NAMALWA (cell line): Measurements from ENCODE around the gene ANKRD13D.

Experiments used
- DNase-seq: peaks from one replicate; pipeline ENCODE4 v3.0.0-alpha.2; 2015; ENCODE audit warnings: low spot score

Gene ANKRD13D

GRCh38 chr11:67261946-67262681 lies 27.0 kb upstream of the ANKRD13D start:
- DNase-seq: no peak

- peak; percentile 88 for DNase-seq
These were observed 26.1 kb upstream of the ANKRD13D start for GRCh38 chr11:67262731-67263675.

GRCh38 chr11:67264260-67264659 lies 24.8 kb upstream of the ANKRD13D start:
- DNase-seq: no peak

GRCh38 chr11:67264877-67265632 lies 24.0 kb upstream of the ANKRD13D start:
- no peak for DNase-seq

DNA sequence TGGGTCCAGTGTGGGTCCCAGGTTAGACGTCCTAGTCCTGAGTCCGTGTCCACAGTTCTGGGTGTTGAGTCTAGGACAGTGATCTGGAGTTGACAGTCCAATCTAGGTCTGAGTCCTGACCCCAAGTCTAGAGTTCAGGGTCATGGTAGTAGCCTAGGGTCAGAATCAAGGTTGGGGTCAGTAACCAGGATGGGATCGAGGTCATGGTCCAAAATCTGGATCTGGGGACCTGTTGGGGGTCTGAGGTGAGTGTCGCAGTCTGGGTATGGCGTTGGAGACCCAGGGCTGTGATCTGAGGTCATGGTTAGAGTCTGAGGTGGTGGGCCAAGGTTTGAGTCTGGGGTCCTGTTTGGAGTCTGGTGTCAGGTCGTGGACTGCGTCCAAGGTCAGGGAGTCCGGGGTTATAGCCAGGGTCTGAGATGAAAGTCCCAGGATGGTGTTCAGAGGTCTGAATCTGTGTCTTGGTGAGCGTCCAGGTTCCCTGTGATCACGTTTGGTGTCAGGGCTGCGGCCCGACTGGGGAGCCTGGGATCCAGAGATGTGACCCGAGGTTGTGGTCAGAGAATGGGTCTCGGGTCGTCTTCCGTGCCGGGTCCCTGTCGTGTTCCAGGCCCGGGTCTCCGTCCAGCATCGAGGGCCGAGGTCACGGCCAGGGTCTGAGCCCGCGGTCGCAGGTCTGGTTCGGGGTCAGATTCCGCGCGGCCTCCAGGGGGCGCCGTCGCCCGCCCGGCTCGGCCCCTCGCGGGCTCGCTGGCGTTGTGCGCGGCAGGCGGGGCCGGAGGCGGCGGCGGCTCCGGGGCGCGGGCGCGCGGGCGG lies 23.3 kb upstream of the ANKRD13D start:
- peak; percentile 72 for DNase-seq

DNA sequence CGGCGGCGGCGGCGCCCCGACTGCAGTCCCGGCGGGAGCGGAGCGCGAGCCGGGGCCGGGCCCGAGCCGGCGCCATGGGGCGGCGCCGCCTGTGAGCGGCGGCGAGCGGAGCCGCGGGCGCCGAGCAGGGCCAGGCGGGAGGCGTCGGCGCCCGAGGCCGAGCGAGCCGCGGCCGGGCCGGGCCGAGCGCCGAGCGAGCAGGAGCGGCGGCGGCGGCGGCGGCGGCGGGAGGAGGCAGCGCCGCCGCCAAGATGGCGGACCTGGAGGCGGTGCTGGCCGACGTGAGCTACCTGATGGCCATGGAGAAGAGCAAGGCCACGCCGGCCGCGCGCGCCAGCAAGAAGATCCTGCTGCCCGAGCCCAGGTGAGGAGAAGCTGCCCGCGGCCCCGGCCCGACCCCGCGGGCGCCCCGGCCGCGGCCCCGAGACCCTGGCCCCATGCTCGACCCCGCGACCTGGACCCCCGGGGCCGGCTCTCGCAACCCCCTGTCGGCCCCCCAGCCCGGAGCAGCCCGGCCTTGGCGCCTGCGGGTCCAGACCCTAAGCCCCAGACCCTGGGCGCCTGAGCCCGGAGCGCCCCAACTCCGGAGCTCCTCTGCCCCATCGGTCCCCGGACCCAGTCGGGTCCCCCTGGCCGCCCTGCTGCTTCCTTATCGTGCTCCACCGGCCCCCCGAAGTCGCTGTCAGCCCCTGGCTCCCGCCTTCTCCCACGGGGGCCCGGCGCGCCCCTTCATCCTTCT lies 22.5 kb upstream of the ANKRD13D start, which contains the start of gene GRK2:
TSS of gene GRK2 (plus strand) at position 25 of the 739 bp plus-strand sequence. CDS start at position 252, 227 bp downstream.
- DNase-seq: peak; percentile 54

- peak; percentile 50 for DNase-seq
These were observed 21.7 kb upstream of the ANKRD13D start for GRCh38 chr11:67267188-67268080.

DNA sequence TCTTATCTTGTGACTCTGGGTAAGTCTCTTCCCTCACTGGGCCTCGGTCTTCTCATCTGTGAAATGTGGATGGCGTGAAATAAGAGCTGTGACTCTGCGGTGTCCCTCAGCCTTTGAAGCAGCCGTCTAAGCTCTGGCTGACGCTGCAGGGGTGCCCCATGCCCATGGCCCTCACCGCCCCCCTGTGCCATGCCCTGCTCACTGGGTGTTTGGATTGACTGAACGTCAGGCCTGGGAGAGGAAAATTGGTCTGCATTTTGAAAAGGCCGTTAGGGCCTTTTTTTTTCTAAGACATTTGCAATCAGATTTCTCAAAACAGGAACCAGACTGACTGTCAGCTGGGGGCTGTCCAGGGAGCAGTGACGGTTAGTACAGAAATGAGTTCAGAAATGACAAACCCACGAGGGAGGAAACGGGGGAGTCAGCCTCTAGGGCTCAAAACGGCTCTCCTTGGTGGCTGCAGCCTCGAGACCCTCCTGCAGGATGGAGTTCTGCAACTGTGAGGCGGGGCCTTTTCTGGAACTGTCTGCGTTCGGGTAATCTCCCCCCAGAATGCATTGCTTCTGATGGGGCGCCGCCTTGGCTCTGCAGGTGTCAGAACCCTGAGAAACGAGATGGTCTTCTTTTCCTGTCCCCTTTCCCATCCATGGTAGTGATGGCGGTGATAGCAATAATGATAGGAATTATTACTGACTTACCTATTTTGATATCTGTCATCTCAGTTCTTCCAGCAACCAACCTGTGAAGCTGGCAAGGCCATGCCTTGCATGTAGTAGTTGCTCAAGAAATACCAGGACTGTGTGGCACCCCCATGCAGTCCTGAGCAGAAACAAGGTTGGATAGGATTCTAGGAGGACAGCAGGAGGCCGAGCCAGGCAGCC lies 20.8 kb upstream of the ANKRD13D start:
- peak; percentile 85 for DNase-seq

DNA sequence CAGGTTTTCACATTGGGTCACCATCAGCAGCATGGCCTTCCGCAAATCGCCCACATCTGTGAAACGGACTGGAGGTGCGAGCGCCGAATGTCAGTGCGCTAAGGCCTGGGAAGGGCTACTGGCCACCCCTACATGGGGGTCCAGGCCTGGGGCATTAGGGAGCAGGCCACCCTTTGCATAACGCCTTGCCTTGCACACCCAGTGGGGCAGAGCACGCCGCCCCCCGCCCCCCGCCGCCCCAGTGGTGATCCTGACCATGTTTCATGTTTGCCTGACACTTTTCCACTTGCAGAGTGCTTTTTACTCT lies 20.2 kb upstream of the ANKRD13D start:
- DNase-seq: no peak

DNA sequence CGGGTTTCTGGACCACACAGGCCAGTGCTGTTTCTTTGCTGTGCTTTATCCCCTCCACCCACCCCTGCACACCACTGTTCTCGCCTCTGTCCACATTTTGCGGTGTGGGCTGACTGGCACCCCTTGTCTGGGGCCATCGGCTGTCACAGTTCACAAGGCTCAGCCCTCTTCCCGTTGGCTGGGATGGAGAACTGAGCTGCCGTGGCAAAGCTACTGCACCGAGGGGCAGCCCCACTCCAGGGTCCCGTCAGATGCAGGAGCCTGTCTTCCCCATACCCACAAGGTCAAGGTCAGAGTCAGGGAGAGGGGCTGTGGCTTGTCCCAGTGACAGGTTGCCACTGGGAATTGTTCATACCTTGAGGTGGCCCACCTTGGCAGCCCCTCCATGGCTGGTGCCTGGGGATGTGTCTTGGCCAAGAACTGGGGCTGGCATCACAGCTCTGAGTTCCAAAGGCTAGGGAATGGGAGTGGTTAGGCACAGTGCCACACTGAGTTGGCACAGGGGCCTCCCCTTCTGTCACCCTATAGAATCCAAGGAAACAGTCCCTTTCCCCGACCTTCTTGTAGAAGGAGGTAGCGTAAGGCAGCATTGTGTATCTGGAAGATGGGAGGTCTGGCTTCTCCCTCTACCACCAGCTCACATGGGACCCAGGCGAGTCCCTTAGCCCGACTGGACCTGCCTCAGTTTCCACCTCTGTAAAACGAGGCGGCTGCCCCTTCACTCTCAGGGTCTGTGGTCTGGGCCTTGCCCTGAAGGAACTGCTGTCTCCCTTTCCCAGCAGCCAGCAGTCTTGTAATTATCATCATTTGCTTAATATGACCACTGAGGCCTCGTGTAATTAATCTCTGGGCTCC lies 19.5 kb upstream of the ANKRD13D start:
- no peak for DNase-seq

DNA sequence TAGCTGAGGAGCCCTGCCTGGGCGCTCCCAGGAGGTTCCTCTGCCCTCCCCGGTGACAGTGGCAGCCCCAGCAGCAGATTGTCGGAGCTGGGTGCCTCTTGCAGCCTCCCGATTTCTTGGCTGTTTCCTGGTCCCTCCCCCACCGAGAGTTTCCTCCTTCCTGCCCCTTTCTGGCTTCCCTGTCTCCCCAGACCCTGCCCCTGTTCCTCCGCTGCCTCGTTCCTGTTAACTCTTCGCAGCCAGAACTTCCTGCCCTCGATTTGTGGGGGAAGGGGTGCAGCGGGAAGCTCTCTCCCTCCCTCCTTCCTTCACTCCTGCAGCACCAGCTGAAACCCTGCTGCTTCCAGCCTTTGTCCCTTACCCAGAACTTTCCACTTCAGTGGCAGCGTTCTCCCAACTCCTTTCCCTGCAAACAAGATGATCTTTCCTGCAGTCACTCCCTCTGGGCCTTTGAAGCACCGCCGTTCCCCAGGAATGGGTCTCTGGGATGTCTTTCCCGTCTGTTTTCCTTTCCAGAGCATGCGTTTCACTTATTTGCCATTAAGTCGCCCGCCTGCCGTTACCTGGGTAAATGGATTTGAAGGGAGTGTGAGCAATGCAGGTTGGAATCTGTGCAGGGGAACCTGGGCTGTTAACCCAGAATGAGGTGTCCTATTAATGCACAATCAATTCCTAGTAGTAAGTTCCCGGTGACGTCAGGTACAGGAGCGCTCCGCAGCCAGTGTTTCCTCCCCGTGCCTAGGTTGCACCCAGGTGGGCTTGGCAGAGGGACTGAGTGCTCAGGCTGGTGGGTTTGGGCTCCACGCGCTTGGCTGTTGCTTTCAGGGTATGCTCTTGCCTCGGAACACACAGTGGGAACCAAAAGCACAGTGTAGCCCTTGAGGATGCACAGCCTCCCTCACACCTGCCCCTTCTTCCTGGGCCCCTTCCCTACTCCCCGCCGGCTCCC lies 18.6 kb upstream of the ANKRD13D start:
- DNase-seq: peak; percentile 50

DNA sequence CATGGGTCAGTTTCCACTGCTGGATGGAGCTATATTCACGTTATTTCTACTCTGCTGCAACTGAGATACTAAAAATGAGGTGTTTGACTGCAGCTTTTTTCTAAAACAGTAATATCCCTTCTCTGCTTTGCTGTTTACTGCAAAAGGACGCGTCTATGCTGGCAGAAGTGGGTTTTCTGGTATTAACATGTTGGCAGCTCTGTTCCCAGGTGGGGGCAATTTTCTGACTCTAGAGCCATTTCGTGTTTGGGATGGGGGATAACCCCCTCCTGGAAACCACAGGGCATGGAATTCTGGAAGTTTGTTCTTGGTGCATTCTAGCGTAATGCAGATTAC lies 17.9 kb upstream of the ANKRD13D start:
- no peak for DNase-seq

DNA sequence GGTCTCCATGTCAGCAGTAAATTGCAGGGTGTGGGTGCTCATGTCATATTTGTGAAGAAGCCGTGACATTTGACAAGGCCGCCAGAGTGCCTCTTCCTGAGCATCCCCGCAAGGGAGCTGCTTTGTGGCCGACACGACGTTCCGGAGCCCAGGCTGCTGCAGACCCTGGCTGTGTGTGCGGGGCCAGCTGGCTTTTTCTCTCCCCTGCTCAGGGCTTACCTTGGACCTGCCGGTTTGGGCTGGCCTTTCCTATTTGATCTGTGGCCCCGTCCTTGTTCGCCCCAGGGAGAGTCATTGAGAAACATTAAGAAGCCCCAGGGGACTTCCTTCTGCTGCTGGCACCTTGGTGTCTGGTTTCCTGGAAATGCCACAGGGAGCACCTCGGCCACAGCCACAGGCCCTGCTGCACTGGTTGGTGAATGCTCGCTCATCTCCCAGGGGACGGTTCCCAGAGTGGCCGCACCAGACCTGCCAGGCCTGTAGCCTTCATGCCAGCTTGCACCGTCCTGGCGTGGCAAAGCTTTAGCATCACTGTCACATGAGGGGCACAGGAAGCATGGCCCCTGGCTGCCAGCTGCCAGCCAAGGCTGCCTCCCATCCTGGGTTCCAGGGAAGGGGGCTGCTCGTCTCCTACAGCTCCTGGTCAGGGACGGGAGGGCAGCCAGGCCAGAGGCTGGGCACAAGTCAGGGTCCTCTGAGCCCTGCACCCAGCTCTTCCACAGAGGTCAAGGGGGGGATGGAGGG lies 17.4 kb upstream of the ANKRD13D start:
- peak; percentile 52 for DNase-seq

- peak; percentile 61 for DNase-seq
These were observed 16.5 kb upstream of the ANKRD13D start for GRCh38 chr11:67272327-67273259.
